Type B pancreatic cell (in vitro differentiated cells): ENCODE results near the gene CDC6. TPM values are rescaled to one million over a fixed set of nuclear protein-coding genes. Genes with fewer than 3 reads are reported as not detected.

ENCODE experiments used
- DNase-seq: peaks from one replicate; pipeline ENCODE4 v3.0.0; 2021; ENCODE audit warnings: mixed read lengths; ENCODE audit not compliant: unreplicated experiment; ENCODE audit errors: extremely low spot score
- H3K27ac Mint-ChIP-seq: 2 replicates; pipeline ENCODE4 v1.8.0; 2021; ENCODE audit warnings: mild to moderate bottlenecking, mixed read lengths
- H3K27me3 Mint-ChIP-seq: 2 replicates; pipeline ENCODE4 v1.8.0; 2021; ENCODE audit warnings: mixed read lengths
- H3K36me3 Mint-ChIP-seq: 2 replicates; pipeline ENCODE4 v1.8.0; 2021; ENCODE audit warnings: mixed read lengths
- H3K4me1 Mint-ChIP-seq: one replicate; pipeline ENCODE4 v1.8.0; 2021; ENCODE audit warnings: mixed read lengths; ENCODE audit not compliant: unreplicated experiment
- H3K4me3 Mint-ChIP-seq: 2 replicates; pipeline ENCODE4 v1.8.0; 2021; ENCODE audit warnings: mild to moderate bottlenecking, mixed read lengths
- H3K9me3 Mint-ChIP-seq: 2 replicates; pipeline ENCODE4 v1.8.0; 2021; ENCODE audit warnings: mixed read lengths
- CTCF ChIP-seq: fragments of 200-600 bp; sonication (generic); conservative IDR thresholded peaks from 2 replicates; pipeline ENCODE4 v1.5.0; 2021; ENCODE audit warnings: antibody characterized with exemption, mild to moderate bottlenecking
- total RNA-seq: library from RNA; stranded (reverse); gene quantifications from 2 replicates; pipeline ENCODE4 v1.2.1, GENCODE V29; 2021; ENCODE audit warnings: low replicate concordance

The CDC6 gene
- total RNA-seq, 1 donor from 2014 or later: 50.3 TPM

- no peak for DNase-seq
- no peak for TF ChIP-seq CTCF
- H3K4me1 Mint-ChIP-seq: peaks cover 61% of the 10 kb centered on the region
- no peak overlapping the region for H3K27ac Mint-ChIP-seq
- no peaks in the 10 kb centered on the region for H3K9me3 Mint-ChIP-seq
- peak overlapping the region; percentile 22 for H3K4me3 Mint-ChIP-seq
- H3K27me3 Mint-ChIP-seq: no peaks in the 10 kb centered on the region
- H3K36me3 Mint-ChIP-seq: no peaks in the 10 kb centered on the region
Measured at GRCh38 chr17:40321961-40322357, 34.3 kb downstream of the CDC6 start.

GRCh38 chr17:40322358-40323315 lies 35.0 kb downstream of the CDC6 start:
- Mint-ChIP-seq H3K4me1 (peaks cover 60% of the 10 kb centered on the region), H3K4me3 (peak overlapping the region; percentile 68), H3K27me3 (no peaks in the 10 kb centered on the region), H3K9me3 (no peaks in the 10 kb centered on the region), H3K27ac (peak overlapping the region; percentile 73), H3K36me3 (no peaks in the 10 kb centered on the region)
- no peak for DNase-seq
- no peak for TF ChIP-seq CTCF

- H3K27ac Mint-ChIP-seq: peak overlapping the region; percentile 73
- peaks cover 59% of the 10 kb centered on the region for H3K4me1 Mint-ChIP-seq
- DNase-seq: no peak
Measured at GRCh38 chr17:40323391-40324381, 36.0 kb downstream of the CDC6 start.

GRCh38 chr17:40325156-40326013 lies 37.7 kb downstream of the CDC6 start:
- no peaks in the 10 kb centered on the region for H3K9me3 Mint-ChIP-seq
- TF ChIP-seq CTCF: no peak
- H3K4me3 Mint-ChIP-seq: no peak overlapping the region
- H3K27ac Mint-ChIP-seq: no peak overlapping the region
- H3K4me1 Mint-ChIP-seq: peaks cover 47% of the 10 kb centered on the region
- H3K27me3 Mint-ChIP-seq: no peaks in the 10 kb centered on the region
- no peak for DNase-seq
- no peaks in the 10 kb centered on the region for H3K36me3 Mint-ChIP-seq

More at GRCh38 chr17:40323391-40324381, 36.0 kb downstream of the CDC6 start:
- H3K9me3 Mint-ChIP-seq: no peaks in the 10 kb centered on the region
- H3K36me3 Mint-ChIP-seq: no peaks in the 10 kb centered on the region
- H3K27me3 Mint-ChIP-seq: no peaks in the 10 kb centered on the region
- H3K4me3 Mint-ChIP-seq: peak overlapping the region; percentile 68
- TF ChIP-seq CTCF: no peak
